ES-I3 (cell line): ENCODE measurements around the gene DNAJB12.

Source experiments
- H3K36me3 ChIP-seq: 2 replicates; pipeline ENCODE4 v1.6.1; 2013; ENCODE audit warnings: mild to moderate bottlenecking, low read length, control low read depth, moderate library complexity; ENCODE audit not compliant: insufficient read depth
- H3K4me1 ChIP-seq: 2 replicates; pipeline ENCODE4 v1.6.1; 2013; ENCODE audit warnings: mild to moderate bottlenecking, control low read depth, low read length; ENCODE audit not compliant: insufficient read depth
- H3K9ac ChIP-seq: 2 replicates; pipeline ENCODE4 v1.6.1; 2013; ENCODE audit warnings: low read depth, mild to moderate bottlenecking, low read length, moderate library complexity
- H3K9me3 ChIP-seq: 2 replicates; pipeline ENCODE4 v1.6.1; 2013; ENCODE audit warnings: mild to moderate bottlenecking, low read length, moderate library complexity; ENCODE audit not compliant: control insufficient read depth, insufficient read depth

DNAJB12 gene

DNA sequence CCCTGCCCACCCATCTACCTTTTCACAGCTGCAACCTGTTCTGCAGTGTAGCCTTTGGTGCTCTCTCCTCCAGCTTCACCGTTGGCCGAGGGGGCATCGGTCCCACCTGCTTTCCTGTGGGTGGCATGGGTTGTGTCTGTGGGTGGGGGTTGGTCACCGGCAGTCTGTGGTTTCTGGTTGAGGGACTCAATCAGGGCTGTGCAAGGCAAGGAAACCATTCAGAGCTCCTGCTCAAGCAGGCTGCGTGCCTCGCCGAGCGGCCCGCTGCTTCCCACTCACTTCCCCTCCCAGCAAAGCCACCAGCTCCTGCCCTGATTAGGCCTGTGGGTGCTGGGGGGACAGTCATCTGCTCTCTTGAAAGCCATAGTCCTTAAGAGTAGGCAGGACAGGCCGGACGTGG lies 9.8 kb downstream of the DNAJB12 start:
- H3K36me3 ChIP-seq, result no peaks in the 10 kb centered on the region
- H3K9me3 ChIP-seq, result no peaks in the 10 kb centered on the region
- H3K9ac ChIP-seq, result no peak overlapping the region
- no peaks in the 10 kb centered on the region for H3K4me1 ChIP-seq

DNA sequence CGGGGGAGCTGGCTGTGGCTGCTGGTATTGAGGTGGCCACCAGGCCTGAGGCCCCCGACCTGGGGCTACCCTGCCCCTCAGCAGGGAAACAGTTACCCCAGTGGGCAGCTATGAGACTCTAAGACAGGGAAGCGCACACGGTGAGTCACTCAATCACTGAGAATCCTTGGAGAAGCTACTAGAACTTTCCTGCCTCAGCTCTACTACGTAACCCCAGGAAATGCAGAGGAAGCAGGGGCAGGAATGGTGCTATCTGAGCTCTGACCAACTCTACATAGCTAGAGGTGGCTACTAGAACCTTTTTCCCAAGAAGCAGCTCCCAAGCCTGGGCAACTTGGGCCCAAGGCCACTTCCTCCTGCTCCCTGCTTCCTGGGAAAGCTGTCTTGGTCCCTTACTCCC lies 11.8 kb downstream of the DNAJB12 start:
- Histone ChIP-seq H3K36me3 (no peaks in the 10 kb centered on the region), H3K9ac (no peak overlapping the region), H3K4me1 (no peaks in the 10 kb centered on the region), H3K9me3 (no peaks in the 10 kb centered on the region)

DNA sequence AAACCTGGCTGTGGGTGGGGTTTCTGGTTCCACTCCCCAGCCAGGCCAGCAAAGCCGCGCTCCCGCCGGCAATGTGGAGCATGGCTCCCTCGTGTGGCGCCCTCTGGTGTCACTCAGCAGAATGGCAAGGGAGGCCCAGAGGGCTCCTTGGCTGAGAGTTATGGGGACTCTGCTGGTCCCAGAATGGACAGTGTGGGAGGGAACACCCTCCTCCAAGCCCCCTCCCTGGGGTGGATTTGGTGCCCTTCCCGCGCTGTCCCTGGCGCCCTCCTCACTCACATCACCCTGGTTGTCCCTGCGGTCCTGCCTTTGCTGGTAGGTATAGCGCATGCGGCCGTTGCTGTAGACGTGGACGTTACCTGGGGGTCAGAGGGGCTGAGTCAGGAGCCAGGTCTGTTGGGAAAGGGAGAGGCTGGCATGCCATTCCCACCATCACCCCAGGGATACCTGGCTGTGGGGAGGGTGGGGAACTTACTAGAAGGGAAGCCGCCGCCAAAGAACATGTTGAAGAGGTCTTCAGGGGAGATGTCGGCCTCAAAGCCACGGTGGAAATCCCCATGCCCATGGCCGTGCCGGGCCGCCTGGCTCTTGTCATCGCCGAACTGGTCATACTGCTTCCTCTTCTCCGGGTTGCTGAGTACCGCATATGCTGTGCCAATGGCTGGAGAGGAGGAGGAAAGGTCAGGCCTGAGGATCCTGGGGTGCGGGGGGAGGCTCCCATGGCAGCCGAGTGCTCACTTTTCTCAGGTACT lies 14.0 kb downstream of the DNAJB12 start:
- Histone ChIP-seq H3K4me1 (no peaks in the 10 kb centered on the region), H3K36me3 (no peaks in the 10 kb centered on the region), H3K9me3 (no peaks in the 10 kb centered on the region), H3K9ac (no peak overlapping the region)

DNA sequence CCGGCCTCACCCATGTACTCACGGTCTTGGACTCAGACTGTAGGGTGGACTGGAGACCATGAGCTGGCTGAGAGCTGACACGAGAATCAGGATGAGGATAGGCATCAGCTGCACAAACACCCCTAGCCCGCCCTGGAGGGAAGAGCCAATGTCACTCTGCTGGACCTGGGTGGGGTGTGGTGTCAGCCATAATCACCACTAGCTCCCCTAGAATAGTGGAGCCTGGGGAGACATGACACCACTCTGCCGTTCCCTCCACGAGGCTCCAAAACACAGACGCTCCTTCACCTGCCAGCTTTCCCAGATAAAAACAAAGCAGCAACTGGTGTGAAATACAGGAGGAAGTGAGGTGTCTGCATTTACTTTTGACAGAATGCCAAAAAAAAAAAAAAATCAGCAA lies 16.5 kb downstream of the DNAJB12 start:
- no peaks in the 10 kb centered on the region for H3K9me3 ChIP-seq
- H3K4me1 ChIP-seq, result no peaks in the 10 kb centered on the region
- no peak overlapping the region for H3K9ac ChIP-seq
- no peaks in the 10 kb centered on the region for H3K36me3 ChIP-seq

DNA sequence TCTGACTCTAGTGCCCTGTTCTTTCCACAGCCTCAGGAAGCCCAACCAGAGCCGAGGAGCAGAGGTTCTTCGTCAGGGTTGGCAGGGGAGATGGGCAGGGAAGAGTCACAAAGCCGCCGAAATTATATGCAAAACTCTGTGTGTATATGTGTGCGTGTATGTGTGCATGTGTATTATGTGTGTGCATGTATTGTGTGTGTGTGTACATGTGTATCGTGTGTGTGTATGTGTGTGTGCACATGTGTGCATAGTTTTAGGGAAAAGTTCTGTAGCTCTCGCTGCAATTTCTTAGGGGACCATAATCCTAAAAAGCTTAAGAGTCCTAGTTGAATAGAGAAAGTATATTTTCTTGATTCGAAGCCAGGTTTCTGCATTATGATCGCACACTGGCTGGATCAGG lies 17.0 kb downstream of the DNAJB12 start:
- H3K9me3 ChIP-seq, result no peaks in the 10 kb centered on the region
- no peaks in the 10 kb centered on the region for H3K36me3 ChIP-seq

DNA sequence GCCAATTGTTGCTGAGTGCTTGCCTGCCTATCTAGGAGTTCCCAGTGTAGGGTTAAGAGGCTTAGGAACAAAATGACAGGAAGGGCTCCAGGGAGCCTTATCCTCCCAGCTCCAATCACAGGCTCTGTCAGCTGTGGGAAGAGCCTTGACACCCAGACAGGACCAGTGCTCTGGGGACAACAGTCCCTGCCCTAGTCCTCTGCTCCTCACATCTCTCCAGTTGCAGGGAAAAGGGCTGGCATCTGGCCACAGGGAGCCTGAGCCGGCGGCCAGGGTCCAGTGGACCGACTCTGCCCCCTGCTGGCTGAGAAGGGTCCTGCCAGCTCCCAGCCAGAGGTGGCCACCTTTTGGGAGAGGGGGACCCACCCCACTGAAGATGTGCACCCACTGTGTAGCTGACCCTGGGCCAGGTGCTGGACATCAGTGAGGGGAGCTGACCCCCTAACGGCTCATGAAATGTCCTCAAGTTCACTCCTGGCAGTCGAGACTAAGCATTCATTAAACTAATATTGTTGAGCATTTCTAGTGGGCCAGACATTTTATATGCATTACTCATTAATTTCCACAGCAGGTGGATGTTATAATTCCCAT lies 17.6 kb downstream of the DNAJB12 start:
- no peaks in the 10 kb centered on the region; the same call in 1 of the 2 replicates for H3K4me1 ChIP-seq

More for the DNA sequence above, 17.0 kb downstream of the DNAJB12 start:
- H3K9ac ChIP-seq, result no peak overlapping the region
- no peaks in the 10 kb centered on the region; the same call in 1 of the 2 replicates for H3K4me1 ChIP-seq

DNA sequence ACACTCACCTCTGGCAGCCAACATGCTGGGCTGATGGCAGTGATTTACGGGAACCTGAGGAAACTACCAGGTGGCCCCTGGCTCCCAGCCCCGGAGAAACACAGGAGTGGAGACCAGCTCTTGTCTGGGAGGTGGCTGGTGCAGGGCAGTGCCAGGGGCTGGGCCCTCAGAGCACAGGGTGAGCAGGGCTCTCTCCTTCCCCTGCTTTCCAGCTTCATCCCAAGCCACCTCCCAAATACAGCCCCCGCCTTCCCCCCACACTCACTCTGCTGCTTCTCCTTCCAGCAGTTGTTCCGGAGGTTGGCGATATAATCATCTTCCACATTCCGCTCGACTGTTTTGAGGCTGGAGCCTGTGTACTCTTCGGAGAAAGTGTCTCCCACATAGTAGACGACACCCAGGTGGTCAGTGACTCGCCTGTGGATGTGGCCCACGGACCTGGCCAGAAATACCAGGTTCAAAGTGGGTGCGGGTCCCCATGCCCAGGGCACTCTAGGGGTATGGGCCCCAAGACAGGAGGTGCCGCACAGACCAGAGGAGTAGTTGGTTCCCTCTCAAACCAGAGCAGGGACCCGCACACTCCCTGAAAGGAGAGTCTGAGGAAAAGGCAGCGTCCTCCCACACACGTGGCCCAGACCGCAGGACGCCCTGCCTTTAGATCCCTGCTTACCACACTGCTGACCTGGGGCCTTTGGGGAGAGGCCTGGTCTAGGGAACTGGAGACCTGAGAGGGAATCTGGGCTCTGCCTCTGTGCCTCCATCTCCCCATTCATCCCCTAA lies 18.3 kb downstream of the DNAJB12 start:
- Histone ChIP-seq H3K36me3 (no peaks in the 10 kb centered on the region), H3K4me1 (peaks cover 4% of the 10 kb centered on the region), H3K9ac (no peak overlapping the region)

More for the DNA sequence above, 17.6 kb downstream of the DNAJB12 start:
- H3K9me3 ChIP-seq, result no peaks in the 10 kb centered on the region
- no peak overlapping the region for H3K9ac ChIP-seq
- no peaks in the 10 kb centered on the region for H3K36me3 ChIP-seq

DNA sequence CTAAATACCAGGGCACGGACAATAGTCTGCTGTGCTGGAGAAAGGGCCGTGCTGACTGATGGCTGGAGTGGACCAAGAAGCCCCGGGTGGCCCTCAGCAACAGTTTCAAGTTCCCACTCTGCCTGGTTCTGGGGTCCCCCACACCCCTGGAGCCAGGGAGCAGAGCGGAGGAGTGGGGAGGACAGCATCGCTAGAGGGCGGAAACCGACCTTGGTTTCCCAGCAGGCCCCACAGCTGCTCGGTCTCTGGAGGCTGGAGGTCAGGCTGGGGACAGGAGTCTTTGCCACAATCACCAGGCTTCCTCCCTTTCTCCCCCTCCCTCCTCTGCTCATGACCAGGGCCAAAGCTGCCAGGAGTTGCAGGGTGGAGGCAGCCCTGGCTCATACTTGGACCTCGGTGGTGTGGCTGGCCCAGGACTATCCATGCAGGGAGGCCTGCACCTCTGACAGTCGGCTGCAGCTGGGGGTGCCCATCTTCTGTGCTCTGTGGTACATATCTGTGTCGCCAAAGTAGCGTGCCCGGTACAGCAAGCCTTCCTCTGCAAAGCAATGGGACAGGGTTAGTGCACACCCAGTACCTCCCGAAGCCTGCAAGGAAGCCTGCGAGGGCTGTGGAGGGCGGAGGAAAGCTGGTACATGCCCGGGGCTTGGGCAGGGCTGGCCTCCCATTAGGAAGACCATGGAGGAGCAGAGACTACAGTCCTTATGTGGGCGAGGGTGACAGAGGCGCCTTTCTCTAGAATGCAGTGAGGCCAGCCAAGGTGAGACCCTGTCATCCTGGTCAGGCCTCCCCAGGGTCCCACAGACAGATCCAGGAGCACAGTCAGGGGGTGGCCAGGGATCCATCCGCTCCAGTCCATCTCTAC lies 19.1 kb downstream of the DNAJB12 start:
- Histone ChIP-seq H3K9ac (no peak overlapping the region), H3K36me3 (no peaks in the 10 kb centered on the region), H3K4me1 (peaks cover 10% of the 10 kb centered on the region)

More for the DNA sequence above, 18.3 kb downstream of the DNAJB12 start:
- H3K9me3 ChIP-seq, result no peaks in the 10 kb centered on the region

DNA sequence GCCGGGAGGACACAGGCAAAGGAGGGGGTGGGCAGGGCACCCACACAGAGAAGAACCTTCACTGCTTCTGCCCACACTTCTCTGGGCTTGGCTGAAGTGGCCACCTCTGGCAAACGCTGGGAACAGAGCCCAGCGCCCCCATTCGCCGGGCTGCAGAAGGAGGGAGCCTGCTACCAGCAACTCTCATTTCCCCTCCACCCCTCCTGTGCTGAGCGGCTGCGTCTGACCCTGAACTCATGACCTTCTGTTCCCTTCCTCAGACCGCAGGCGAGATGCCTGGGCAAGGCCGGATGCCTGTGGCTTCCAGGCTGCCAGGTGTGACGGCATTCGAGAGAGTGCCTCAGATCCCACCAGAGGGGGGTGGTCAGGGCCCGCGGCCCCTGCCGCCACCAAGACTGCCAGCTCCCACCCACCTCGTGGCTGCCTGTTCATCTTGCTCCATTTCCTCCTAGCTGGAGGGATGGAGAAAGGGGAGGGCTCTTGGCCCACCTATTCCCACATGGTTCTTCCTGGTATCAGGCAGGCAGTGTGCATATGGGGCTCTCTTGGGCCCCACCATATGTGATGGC lies 19.8 kb downstream of the DNAJB12 start:
- H3K4me1 ChIP-seq, result peaks cover 13% of the 10 kb centered on the region
- H3K9ac ChIP-seq, result no peak overlapping the region
- no peaks in the 10 kb centered on the region for H3K36me3 ChIP-seq
- H3K9me3 ChIP-seq, result no peaks in the 10 kb centered on the region

More for the DNA sequence above, 19.1 kb downstream of the DNAJB12 start:
- no peaks in the 10 kb centered on the region for H3K9me3 ChIP-seq

DNA sequence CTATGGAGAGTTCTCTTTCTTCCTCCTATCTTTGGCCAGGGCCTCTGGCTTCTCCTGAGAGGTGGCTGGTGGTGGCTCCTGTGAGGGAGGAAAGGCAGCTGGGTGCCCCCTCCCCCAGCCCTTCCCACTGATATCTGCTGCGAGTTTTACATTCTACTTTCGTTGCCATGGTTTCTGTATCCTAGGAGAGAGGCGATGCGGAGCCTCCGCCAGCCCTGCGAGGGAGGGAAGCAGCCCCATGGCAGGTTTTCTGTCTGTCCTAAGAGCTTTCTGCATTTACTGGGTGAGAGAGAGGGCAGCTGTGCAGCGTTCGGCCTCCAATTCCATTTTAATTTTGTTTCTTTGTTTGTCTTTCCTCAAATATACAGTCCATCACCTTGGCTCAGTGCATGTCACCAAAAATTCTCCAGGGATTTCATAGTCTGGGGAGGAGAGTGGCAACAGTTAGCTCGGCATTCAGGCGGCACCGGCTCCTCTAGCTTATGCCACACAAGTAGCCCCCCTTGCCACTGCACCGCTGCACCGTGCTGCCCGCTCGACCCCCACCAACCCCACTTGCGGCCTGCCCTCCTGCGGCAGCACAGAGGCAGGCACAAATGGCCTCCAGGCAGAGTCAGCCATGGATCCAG lies 20.4 kb downstream of the DNAJB12 start:
- H3K36me3 ChIP-seq, result no peaks in the 10 kb centered on the region
- H3K9ac ChIP-seq, result no peak overlapping the region
- H3K4me1 ChIP-seq, result peaks cover 13% of the 10 kb centered on the region
- H3K9me3 ChIP-seq, result no peaks in the 10 kb centered on the region

DNA sequence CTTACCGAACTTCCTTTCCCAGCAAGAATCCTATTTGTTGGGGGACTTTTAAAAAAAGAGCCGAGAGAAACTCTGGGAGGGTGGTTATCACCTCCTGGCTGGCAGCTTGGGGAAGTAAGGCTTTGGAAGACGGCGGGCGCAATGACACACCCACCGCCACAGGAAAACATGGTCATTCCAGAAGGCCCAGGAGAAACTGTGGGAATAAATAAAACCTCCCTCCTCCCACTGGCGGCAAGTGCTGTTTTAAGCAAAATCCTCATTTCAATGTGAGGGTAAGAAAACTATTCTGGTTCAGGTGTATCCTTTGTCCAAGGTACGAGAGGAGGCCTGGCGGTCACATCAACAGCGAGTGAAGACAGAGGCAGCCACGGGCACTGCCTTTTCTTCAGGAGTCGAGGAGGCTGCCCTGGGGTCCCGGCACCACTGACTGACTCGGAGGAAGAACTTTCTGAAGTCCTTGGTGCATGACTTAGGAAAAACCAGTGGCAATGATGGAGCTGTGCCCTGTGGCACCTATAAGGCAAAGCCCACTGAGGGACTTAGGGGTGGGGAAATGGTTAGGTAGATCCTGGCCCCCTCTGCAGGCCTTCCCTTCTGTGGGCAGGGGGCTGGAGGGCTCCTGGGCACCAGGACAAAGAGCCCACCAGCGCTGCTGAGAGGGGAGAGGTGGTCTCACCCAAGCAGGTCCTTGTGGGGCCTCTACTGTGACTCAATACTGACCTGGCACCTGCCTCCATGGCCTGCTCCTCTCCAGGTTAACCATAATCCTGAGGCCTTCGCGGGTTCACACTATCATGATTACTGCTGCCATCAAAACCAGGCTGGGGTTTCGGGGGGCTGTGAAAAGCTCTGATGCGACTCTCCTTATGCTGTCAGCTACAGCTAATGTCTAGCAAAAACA lies 21.4 kb downstream of the DNAJB12 start:
- H3K9me3 ChIP-seq, result no peaks in the 10 kb centered on the region
- H3K9ac ChIP-seq, result no peak overlapping the region
- peaks cover 21% of the 10 kb centered on the region for H3K4me1 ChIP-seq
- no peaks in the 10 kb centered on the region for H3K36me3 ChIP-seq

DNA sequence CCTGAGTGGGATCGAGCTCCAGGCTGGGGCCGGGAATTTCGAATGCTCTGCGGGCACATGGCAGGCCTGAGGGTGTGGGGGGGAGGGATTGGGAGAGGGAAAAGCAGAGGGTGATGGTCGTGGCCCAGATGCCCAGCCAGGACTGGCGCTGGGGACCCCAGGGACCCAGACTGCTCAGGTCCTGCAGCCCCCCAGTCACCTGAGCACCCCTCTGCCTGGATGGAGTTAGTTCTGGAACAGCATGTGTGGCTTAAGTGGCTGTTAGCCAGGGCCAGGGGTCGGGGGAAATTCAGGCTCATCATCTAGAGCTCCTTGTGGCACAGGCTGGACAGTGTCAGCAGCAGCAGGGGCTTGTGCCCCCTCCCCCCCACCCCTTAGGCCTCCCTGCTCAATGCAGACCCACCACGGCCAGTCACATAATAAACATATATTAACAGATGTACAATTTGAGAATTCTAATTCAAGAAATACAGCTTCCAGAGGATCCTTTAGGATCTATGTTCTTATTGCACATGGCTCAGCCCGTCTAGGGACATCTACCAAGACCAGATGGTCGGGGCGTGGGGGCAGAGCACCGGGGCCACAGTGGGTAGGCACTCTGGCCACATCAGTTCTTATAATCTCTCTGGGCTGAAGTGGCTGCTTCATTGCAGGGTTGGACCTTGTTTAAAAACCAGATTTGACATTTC lies 22.2 kb downstream of the DNAJB12 start:
- peaks cover 26% of the 10 kb centered on the region for H3K4me1 ChIP-seq
- H3K9me3 ChIP-seq, result no peaks in the 10 kb centered on the region
- no peaks in the 10 kb centered on the region for H3K36me3 ChIP-seq
- no peak overlapping the region for H3K9ac ChIP-seq
